ENCODE results near the gene CEP104.

- TF ChIP-seq CTCF (IDR thresholded peaks at IDR 0.05) (no peak), EZH2 (IDR thresholded peaks at IDR 0.05; ENCODE audit: borderline replicate concordance, insufficient read depth, low read depth, low read length, poor library complexity, severe bottlenecking) (no peak)
Observed at GRCh38 chr1:3837685-3838084, 19.3 kb downstream of the CEP104 start.
